PFSK-1 (cell line): ENCODE results near the gene INF2.

Source experiments
- POLR2AphosphoS5 ChIP-seq: IDR thresholded peaks from 2 replicates; pipeline ENCODE4 v1.6.1; 2012; ENCODE audit warnings: low read depth, mild to moderate bottlenecking, control low read depth, low read length, moderate library complexity
- SIN3A ChIP-seq: IDR thresholded peaks from 2 replicates; pipeline ENCODE4 v1.6.1; 2012; ENCODE audit warnings: mild to moderate bottlenecking, low read length, moderate library complexity, borderline replicate concordance; ENCODE audit not compliant: insufficient read depth
- TAF1 ChIP-seq: IDR thresholded peaks from 2 replicates; pipeline ENCODE4 v1.6.1; 2012; ENCODE audit warnings: low read length, control low read depth, borderline replicate concordance; ENCODE audit not compliant: insufficient read depth

GRCh38 chr14:104725772-104726548 lies 36.5 kb downstream of the INF2 start:
- TF ChIP-seq POLR2AphosphoS5 (no peak), TAF1 (no peak), SIN3A (no peak)
